ENCODE measurements around the gene PLXNA4.
"Not testable (repeated sequence)": the region's sequence is repeated elsewhere in the genome, so short reads cannot be mapped to it uniquely, and the experiment has no call there.

PLXNA4 gene

DNA sequence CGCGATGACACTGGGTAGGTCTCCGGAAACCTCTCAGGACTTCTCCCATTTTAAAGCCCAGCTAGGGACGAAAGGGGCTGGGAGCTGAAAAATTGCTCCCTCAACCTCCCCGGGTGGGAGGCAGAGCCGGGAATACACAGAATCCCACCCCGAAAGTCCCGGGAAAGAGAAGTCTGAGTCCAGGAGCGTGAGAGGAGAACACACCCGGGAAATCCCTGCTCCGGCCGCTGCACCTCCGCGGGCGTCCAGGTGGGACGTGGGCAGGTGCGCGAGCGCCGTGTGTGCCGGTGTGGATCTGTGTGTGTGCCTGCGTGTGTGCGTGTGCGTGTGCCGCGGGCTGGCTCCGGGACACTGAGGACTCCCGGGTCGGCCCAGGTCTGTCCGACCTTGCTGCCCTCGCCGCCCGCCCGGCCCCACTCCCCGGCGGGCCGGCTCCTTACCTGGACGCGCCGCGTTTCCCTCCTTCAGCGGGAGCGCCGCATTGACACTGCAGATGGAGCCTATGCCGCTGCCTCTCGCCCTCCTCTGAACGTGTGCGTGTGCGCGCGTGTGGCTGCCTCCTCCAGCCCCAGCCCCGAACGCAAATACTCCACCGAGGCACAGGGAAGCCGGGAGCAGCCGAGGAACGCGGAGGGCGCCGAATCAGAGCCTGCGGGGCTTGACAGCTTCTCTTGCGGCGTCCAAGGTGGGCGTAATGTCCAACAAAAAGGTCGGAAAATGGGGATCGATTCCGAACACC lies at the start of gene PLXNA4:
TSS of gene PLXNA4 (minus strand) at position 489 of the 739 bp plus-strand sequence. CDS start 67,777 bp downstream, outside the sequence.
- no peak for DNase-seq

DNA sequence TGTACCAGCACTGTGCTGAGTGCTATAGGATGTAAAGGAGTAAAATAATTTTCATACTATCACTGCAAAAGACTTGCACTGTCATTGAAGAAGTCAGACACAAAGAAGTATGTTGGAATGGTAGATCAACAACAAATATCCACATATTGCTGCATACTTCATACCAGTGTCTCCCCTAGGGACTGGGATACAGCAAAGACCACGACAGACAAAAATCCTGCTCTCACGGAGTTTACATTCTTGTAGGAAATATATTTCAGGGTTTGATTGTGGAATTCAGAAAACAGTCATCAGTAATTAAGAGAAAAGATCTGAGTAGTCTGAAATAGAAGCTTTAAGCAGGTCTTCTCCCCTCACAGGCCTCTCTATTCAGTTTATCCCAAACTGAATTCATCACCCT lies 49.4 kb upstream of the PLXNA4 start:
- DNase-seq, result no peak

- no peak for DNase-seq
These were observed 45.8 kb upstream of the PLXNA4 start for GRCh38 chr7:132622081-132622480.

- DNase-seq, result no peak
These were observed 43.7 kb upstream of the PLXNA4 start for GRCh38 chr7:132619967-132620366.

DNA sequence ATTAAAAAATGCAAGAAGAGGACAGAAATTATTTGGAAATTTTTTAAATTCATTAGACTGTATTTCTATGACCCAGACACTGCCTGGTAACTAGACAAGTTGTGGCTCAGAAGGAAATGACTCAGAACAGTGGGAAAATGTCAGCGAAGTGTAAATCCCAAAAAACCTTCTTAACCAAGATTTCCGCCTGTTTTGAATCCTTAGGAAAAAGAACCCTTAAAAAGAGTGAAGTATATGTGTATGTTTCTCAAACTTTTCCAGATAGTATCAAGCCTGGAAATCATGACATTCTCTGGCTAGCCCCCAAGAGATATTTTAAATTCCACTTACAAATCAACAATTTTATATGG lies 42.7 kb upstream of the PLXNA4 start:
- no peak for DNase-seq

DNA sequence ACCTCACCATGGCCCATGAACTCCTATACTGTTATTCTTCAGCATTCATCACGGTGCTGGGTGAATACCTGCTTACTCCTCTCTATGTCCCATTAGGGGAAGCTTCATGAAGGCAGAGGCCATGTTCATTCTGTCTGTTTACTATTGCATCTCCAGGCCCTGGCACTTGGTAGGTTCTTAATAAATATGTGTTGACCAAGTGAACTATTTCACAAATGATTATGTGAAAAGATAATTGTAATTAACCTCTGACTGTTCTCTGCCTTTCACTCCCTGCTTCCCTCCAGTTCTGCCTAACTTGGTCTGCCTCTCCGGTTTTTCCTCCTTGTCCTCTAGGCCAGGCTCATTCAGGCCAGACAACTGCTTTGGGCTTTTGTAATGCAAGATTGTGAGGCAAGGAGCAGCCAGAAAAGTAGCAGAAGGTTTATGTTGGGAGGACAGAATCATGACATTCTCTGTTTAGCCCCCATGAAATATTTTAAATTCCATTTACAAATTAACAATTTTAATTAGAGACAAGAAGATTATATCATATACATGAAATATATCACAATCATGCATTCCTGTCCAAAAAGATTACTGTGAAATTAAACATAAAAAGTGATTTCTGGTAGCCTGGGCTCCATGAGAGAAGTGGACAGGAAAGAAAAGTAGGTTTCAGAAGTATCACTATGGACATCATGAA lies 42.1 kb upstream of the PLXNA4 start:
- no peak for DNase-seq

GRCh38 chr7:132614428-132615318 lies 38.4 kb upstream of the PLXNA4 start:
- no peak for DNase-seq

DNA sequence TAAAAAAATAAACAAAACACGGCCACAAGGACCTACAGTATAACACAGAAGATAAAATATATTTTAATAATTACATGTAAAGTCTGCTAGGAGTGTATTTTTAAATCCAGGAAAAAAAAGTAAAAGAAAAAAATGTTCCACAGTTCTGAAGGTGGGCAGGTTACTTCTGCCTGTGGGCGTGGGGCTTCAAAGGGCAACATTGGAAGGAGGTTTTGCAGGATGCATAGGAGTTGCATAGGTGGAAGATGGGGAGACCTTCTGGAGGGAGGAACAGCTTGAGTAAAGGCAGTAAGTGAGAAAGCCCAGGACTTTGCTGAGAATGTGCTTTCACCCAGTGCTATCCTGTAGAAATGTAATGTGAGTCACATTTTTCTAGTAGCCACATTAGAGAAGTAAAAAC lies 37.5 kb upstream of the PLXNA4 start:
- no peak for DNase-seq

GRCh38 chr7:132610995-132611394 lies 34.7 kb upstream of the PLXNA4 start:
- no peak for DNase-seq

- DNase-seq, result no peak
These were observed 33.7 kb upstream of the PLXNA4 start for GRCh38 chr7:132609906-132610520.

DNA sequence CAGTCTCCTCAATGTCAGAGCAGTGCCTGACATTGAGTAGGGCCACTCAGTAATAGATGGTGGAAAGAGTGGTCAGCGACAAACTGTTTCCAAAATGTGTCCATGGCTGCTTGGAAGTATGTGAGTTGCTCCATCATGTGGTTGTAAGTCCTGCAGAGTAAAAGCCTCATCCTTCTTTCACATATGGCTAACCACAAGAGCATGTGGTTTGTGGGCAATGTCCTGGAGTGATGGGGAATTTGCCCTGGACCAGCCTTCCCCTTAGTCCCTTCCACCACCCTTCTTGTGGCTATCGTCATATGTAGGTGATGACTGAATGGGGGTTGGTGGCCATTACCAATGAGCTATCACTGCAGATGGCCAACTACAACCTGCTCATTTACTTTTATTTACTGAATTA lies 33.0 kb upstream of the PLXNA4 start:
- DNase-seq, result no peak

DNA sequence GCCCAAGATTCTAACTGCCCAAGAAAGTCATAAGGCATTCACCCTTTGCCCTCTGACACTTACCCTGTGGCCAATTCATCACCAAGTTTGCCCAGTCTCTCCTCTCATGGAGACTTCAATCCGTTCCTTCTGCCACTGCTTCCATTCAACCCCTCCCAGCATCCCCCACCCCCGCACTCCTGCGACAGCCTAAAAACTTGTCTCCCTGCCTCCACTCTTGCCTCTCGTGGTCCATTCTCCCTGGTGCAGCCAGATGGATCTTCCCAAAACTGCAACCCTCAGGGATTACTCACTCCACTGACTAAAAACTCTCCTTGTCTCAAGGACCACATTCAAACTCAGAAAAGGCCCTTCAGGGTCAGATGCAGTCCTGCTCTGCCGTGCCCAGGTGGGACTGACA lies 32.3 kb upstream of the PLXNA4 start:
- DNase-seq, result no peak

GRCh38 chr7:132607656-132608055 lies 31.4 kb upstream of the PLXNA4 start:
- DNase-seq, result no peak

- no peak for DNase-seq
These were observed 27.9 kb upstream of the PLXNA4 start for GRCh38 chr7:132604121-132604520.

GRCh38 chr7:132603220-132603833 lies 27.1 kb upstream of the PLXNA4 start:
- no peak for DNase-seq

GRCh38 chr7:132601783-132602182 lies 25.5 kb upstream of the PLXNA4 start:
- no peak for DNase-seq

DNA sequence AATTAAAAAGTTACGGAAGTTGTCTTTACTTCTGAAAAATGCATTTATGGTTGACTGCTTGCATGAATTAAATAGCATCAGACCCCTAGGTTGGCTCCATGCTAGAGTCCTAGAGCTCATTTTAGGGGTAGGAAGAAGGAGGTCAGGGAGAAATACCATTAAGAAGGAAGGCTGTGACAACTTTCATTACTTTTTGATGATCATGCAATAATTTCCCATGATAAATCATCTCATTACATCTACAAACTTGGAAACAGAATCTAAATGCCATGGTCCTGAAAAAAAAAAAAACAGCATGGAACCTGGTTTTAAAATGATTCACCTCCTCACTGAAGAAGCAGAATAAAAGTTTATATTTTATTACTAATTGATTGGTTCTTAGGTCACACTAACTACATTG lies 20.3 kb upstream of the PLXNA4 start:
- no peak for DNase-seq

DNA sequence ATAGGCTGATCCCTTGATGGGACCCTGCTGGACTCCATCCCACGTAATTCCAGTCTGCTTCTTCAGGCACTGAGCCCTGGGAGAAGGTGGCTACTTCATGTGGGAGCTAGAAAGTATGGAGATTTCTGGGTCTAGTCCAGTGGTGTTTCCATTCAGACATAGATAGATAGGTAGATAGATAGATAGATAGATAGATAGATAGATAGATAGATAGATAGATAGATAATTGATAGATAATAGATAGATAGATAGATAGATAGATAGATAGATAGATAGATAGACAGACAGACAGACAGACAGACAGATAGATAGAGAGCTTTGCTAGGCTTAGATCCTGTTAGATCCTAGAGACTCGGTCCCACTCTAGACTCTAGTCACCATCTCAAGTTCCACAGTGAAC lies 18.5 kb upstream of the PLXNA4 start:
- DNase-seq, result not testable (repeated sequence)

DNA sequence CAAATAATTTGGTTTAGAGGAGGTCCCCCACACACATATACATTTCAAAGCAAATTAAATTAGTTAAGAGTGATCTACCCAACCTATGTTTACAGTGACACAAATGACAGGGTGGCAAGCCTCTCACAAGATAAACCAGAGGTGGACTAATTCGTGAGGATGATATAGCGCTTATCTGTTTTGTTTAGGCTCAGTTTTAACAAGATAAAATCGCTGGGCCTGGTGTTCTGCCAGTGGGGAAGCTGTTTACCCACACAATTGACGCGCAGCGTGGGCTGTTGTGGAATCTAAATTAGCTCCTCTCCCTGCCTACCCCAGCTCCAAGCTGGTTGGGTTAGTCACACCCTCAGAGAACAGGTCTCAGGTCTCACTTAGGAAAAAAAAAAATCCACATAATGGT lies 16.7 kb upstream of the PLXNA4 start:
- no peak for DNase-seq

DNA sequence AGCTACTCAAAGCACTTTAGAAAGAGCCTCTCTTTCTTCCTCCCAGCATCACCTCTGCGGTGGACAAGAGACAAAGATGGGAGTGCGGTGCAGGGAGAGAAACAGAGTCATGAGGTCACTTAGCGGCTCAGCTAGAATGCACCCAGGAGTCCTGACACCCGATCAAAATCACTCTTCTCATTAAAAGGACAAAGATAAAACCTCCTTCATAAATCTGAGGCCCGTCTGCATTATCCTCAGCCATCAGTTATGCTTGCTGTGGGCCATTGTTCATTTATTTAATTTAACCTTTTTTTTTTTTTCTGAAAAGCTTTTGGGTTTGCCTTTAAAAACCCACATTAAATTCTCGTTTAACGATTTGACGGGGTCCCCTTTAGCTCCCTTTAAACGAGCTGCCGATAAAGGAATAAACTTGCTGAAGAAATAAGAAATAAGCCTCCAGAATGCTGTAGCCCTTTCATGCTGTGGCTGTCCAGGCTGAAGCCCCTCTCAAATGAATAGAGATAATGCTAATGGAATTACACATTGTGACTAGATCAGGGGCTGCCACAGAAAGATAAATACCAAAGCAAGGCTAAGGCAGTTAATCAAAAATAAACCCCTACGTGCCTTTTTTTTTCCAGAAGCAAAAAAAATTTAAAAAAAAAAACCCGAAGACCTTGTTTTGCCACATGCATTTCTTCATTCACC lies 16.1 kb upstream of the PLXNA4 start:
- DNase-seq, result no peak

GRCh38 chr7:132590162-132590561 lies 13.9 kb upstream of the PLXNA4 start:
- no peak for DNase-seq

GRCh38 chr7:132588596-132588995 lies 12.3 kb upstream of the PLXNA4 start:
- no peak for DNase-seq
